SK-N-SH (cell line): ENCODE measurements around the gene RASGEF1C. TPM values are rescaled to one million over a fixed set of nuclear protein-coding genes. Genes with fewer than 3 reads are reported as not detected.

Source experiments
- CTCF ChIA-PET: fragments of 300-600, 350-600 bp; formaldehyde crosslinking; extraction: SDS; loops from one replicate; lab custom pipeline; 2021; lab: Yijun Ruan, JAX
- POLR2A ChIA-PET: fragments of 350-600 bp; sonication (Branson Sonifier 250); formaldehyde crosslinking; extraction: SDS; loops from one replicate; lab custom pipeline; 2020; ENCODE audit warnings: antibody characterized with exemption, inconsistent platforms; lab: Yijun Ruan, JAX
- DNase-seq: peaks from one replicate; pipeline ENCODE4 v3.0.0; 2012
- H2AFZ ChIP-seq: fragments of 200-600 bp; sonication (generic); 2 replicates; pipeline ENCODE4 v1.8.1; 2016; ENCODE audit warnings: antibody characterized with exemption, mild to moderate bottlenecking, low read depth
- H3F3A ChIP-seq: fragments of 200-600 bp; sonication (generic); replicated peaks from 2 replicates; pipeline ENCODE3; 2016; ENCODE audit warnings: antibody characterized with exemption, mild to moderate bottlenecking; ENCODE audit not compliant: insufficient read depth
- H3K27ac ChIP-seq, 2 experiments: fragments of 200-500 bp in 1 of 2; fragments of 200-600 bp in 1 of 2; sonication (Bioruptor generic) in 1 of 2; sonication (generic), shearing (Covaris generic) in 1 of 2; 2 replicates each; pipeline versions ENCODE4 v1.5.1 to v1.6.1; 2014 to 2016; ENCODE audit warnings: low read depth in 2 of 2, inconsistent platforms in 1 of 2, low read length in 1 of 2, mild to moderate bottlenecking in 1 of 2, mixed read lengths in 1 of 2
- H3K27me3 ChIP-seq: fragments of 200-600 bp; sonication (generic), shearing (Covaris generic); 2 replicates; pipeline ENCODE4 v1.6.1; 2016; ENCODE audit warnings: mixed run types; ENCODE audit not compliant: insufficient read depth
- H3K36me3 ChIP-seq, 2 experiments: fragments of 200-500 bp in 1 of 2; fragments of 200-600 bp in 1 of 2; sonication (Bioruptor generic) in 1 of 2; sonication (generic) in 1 of 2; replicated peaks in 1 of 2; 2 replicates each; pipeline versions ENCODE3 to v1.5.1; 2014 to 2016; ENCODE audit warnings: low read length in 1 of 2, mild to moderate bottlenecking in 1 of 2; ENCODE audit not compliant: insufficient read depth in 2 of 2, control insufficient read depth in 1 of 2
- H3K4me1 ChIP-seq, 2 experiments: fragments of 200-500 bp in 1 of 2; fragments of 200-600 bp in 1 of 2; sonication (Bioruptor generic) in 1 of 2; sonication (generic), shearing (Covaris generic) in 1 of 2; 2 replicates each; pipeline versions ENCODE4 v1.5.1 to v1.6.1; 2014 to 2016; ENCODE audit warnings: low read depth in 1 of 2, low read length in 1 of 2, mixed run types in 1 of 2; ENCODE audit not compliant: insufficient read depth in 2 of 2, control insufficient read depth in 1 of 2
- H3K4me2 ChIP-seq: fragments of 200-600 bp; sonication (generic), shearing (Covaris generic); 2 replicates; pipeline ENCODE4 v1.6.1; 2017; ENCODE audit warnings: mixed run types
- H3K4me3 ChIP-seq, 2 experiments: fragments of 200-500 bp in 1 of 2; fragments of 200-600 bp in 1 of 2; sonication (Bioruptor generic) in 1 of 2; sonication (generic), shearing (Covaris generic) in 1 of 2; 2 replicates each; pipeline versions ENCODE4 v1.5.1 to v1.8.1; 2014 to 2016; ENCODE audit warnings: low read depth in 2 of 2, inconsistent platforms in 1 of 2, low read length in 1 of 2, mild to moderate bottlenecking in 1 of 2, mixed read lengths in 1 of 2, moderate library complexity in 1 of 2
- H3K79me2 ChIP-seq: fragments of 200-600 bp; sonication (generic); 2 replicates; pipeline ENCODE4 v1.8.1; 2017; ENCODE audit warnings: mild to moderate bottlenecking; ENCODE audit not compliant: insufficient read depth
- H3K9ac ChIP-seq: fragments of 200-600 bp; sonication (generic); 2 replicates; pipeline ENCODE4 v1.6.1; 2017; ENCODE audit warnings: mixed run types
- H3K9me2 ChIP-seq: fragments of 200-600 bp; sonication (generic); 2 replicates; pipeline ENCODE4 v1.6.1; 2017; ENCODE audit warnings: mixed run types
- H3K9me3 ChIP-seq: fragments of 200-600 bp; sonication (generic); 2 replicates; pipeline ENCODE4 v1.6.1; 2017; ENCODE audit warnings: mixed run types, mild to moderate bottlenecking, moderate library complexity
- H4K20me1 ChIP-seq: fragments of 200-600 bp; sonication (generic); 2 replicates; pipeline ENCODE4 v1.6.1; 2017; ENCODE audit warnings: mild to moderate bottlenecking, mixed run types; ENCODE audit not compliant: insufficient read depth
- ELF1 ChIP-seq: IDR thresholded peaks from 2 replicates; pipeline ENCODE4 v1.4.0; 2012
- EP300 ChIP-seq, 2 experiments: IDR thresholded peaks; 2 replicates each; pipeline versions ENCODE4 v1.4.0 to v1.6.1; 2012; ENCODE audit warnings: borderline replicate concordance in 1 of 2, low read depth in 1 of 2, low read length in 1 of 2
- FOSL2 ChIP-seq: IDR thresholded peaks from 2 replicates; pipeline ENCODE4 v1.4.0; 2012; ENCODE audit warnings: low read depth, mild to moderate bottlenecking, moderate library complexity, borderline replicate concordance
- GATA2 ChIP-seq: sonication (generic); formaldehyde crosslinking; IDR thresholded peaks from 2 replicates; pipeline ENCODE4 v1.5.0; 2020; ENCODE audit warnings: mild to moderate bottlenecking, missing genetic modification reagents
- NRF1 ChIP-seq: IDR thresholded peaks from 2 replicates; pipeline ENCODE4 v1.6.1; 2012; ENCODE audit warnings: low read depth, mild to moderate bottlenecking, low read length
- POLR2AphosphoS5 ChIP-seq: IDR thresholded peaks from 2 replicates; pipeline ENCODE4 v1.6.1; 2012; ENCODE audit warnings: low read depth, low read length
- RXRA ChIP-seq: IDR thresholded peaks from 2 replicates; pipeline ENCODE4 v1.4.0; 2012; ENCODE audit warnings: low read depth, mild to moderate bottlenecking, borderline replicate concordance
- SIN3A ChIP-seq: IDR thresholded peaks from 2 replicates; pipeline ENCODE4 v1.6.1; 2012; ENCODE audit warnings: low read depth, mild to moderate bottlenecking, low read length, moderate library complexity, borderline replicate concordance
- WGBS: methylation state at CpG from one replicate; pipeline ENCODE4 v1.1.6; 2017; ENCODE audit warnings: low lambda C conversion rate; 5-methylcytosine and 5-hydroxymethylcytosine counted together
- polyA plus RNA-seq, 3 experiments: library from polyadenylated mRNA; depleted of rRNA; stranded (reverse); fragments of >200 nt; gene quantifications; 2 replicates each; pipeline ENCODE4 v1.2.3, GENCODE V29; 2012
- TF ChIP-seq, protein P1 (sequence below): IDR thresholded peaks from 2 replicates; pipeline ENCODE4; 2012
- TF ChIP-seq, protein P2 (sequence below): IDR thresholded peaks from 2 replicates; pipeline ENCODE4 v1.4.0; 2012; ENCODE audit warnings: low read depth, borderline replicate concordance

Gene RASGEF1C
- polyA plus RNA-seq, 1 of the 3 experiments (the other 2 are of a cell fraction), result not detected

DNA sequence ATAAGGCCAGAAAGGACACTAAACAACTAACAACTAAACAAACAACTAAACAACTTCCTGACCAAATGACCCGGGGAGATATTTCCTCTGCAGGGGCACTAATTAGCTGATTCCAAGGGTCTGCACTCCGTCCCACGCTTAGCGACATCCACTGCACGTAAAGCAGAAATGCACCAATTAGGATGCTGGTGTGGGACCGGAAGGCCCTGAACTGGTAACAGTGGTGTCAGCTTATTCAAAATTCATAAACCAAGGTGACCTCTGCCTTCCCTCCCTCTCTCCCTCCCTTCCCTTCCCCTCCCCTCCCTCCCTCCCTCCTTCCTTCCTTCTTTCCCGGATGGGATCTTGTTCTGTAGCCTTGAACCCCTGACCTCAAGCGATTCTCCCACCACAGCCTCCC is 9.6 kb downstream of the RASGEF1C start:
- Histone ChIP-seq H3F3A (no peaks in the 10 kb centered on the region), H3K9me3 (no peaks in the 10 kb centered on the region), H3K9ac (no peak overlapping the region), H3K27ac (no peak overlapping the region), H3K9me2 (no peaks in the 10 kb centered on the region), H2AFZ (no peak overlapping the region), H3K79me2 (no peaks in the 10 kb centered on the region), H3K4me2 (no peak overlapping the region)
- DNase-seq, result no peak
- CTCF ChIA-PET, result interaction anchor here (0.6 to 4.2 kb wide), 4 partner anchors 12 to 436 kb away, joined by 3 to 14 read pairs (median 8); no protein-coding TSS in a partner anchor
- TF ChIP-seq EP300 (IDR thresholded peaks at IDR 0.05; ENCODE audit: borderline replicate concordance in 1 of 2, low read depth in 1 of 2, low read length in 1 of 2) (no peak), FOSL2 (no peak), RXRA (no peak)
- TF ChIP-seq, all 33 proteins: peak for 0
- 70% methylated on average over 8 of the region's 8 CpGs for WGBS
- no peaks in the 10 kb centered on the region for H3K27me3 ChIP-seq
- no peaks in the 10 kb centered on the region for H3K36me3 ChIP-seq
- POLR2A ChIA-PET, result no interaction called here
- no peak overlapping the region for H3K4me3 ChIP-seq
- H3K4me1 ChIP-seq, result no peaks in the 10 kb centered on the region
- no peaks in the 10 kb centered on the region for H4K20me1 ChIP-seq

DNA sequence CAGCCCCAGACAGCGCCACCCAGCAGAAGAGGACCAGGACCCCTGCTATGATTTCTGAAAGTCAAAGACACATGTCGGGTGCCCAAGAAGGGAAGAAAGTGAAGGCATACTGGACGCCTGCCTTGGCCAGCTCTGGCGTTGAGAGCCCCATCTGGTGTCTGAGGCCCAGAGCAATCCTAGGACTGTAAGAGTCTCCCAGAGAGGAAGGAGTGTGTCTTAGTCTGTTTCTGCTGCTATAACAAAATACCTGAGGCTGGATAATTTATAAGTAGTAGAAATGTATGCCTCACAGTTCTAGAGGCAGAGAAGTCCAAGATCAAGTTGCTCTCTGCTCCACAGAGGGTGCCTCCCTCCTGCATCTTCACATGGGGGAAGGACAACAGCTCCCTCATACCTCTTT is 10.8 kb downstream of the RASGEF1C start:
- Histone ChIP-seq H3K9me2 (no peaks in the 10 kb centered on the region), H3K4me2 (no peak overlapping the region), H3K79me2 (no peaks in the 10 kb centered on the region), H4K20me1 (no peaks in the 10 kb centered on the region), H3K9ac (no peak overlapping the region), H3K36me3 (no peaks in the 10 kb centered on the region), H3F3A (no peaks in the 10 kb centered on the region), H3K4me1 (no peaks in the 10 kb centered on the region), H3K9me3 (no peaks in the 10 kb centered on the region), H3K4me3 (no peak overlapping the region), H3K27ac (no peak overlapping the region), H2AFZ (no peak overlapping the region), H3K27me3 (no peaks in the 10 kb centered on the region)
- DNase-seq, result no peak
- WGBS, result 62% methylated on average over 4 of the region's 4 CpGs
- CTCF ChIA-PET, result interaction anchor here (0.6 to 4.2 kb wide), 3 partner anchors 11 to 92 kb away, joined by 3 to 16 read pairs (median 14); partner anchors contain the start of gene RASGEF1C
- POLR2A ChIA-PET, result no interaction called here
- no peak for TF ChIP-seq GATA2 (CRISPR knock-in tag)

DNA sequence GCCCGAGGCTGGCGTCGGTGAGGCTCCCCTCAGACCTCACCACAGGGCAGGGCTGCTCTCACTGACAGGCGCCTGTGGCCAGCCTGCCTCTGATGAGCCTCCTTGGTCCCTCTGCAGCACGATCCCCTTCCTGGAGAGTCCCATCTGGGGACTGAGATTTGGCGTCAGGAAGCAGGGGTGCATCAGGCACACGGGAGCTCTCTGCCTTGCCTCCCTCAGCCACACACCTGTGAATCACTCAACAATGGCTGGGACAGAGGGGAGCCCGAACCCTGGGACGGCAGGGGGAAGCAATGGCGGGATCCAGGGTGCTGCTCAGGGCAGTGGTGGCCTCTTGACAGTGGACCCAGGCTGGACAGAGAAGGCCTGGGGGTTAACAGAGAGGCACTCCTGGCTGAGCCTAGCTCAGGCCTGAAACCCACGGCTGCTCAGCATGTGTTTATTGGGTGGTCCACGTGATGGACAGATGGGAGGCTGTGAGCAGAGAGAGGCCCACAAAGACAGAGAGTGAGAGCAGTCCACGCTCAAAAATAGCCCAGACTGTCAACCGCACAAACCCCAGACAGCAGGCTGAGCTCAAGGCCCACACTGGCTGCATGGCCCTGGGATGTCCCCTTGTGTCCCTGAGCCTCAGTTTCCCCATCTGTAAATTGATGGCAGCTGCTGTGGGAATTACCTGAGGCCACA is 11.9 kb downstream of the RASGEF1C start:
- ChIA-PET POLR2A (no interaction called here), CTCF (interaction anchor here (0.8 to 2.6 kb wide), 3 partner anchors 12 to 274 kb away, joined by 3 to 16 read pairs (median 3); partner anchors contain the start of gene RASGEF1C)
- no peaks in the 10 kb centered on the region for H3F3A ChIP-seq
- 50% methylated on average over 8 of the region's 14 CpGs for WGBS
- no peaks in the 10 kb centered on the region for H3K27me3 ChIP-seq
- H3K36me3 ChIP-seq, result no peaks in the 10 kb centered on the region
- TF ChIP-seq POLR2AphosphoS5 (no peak), NRF1 (no peak), SIN3A (no peak), ELF1 (no peak)
- TF ChIP-seq, protein P1, sequence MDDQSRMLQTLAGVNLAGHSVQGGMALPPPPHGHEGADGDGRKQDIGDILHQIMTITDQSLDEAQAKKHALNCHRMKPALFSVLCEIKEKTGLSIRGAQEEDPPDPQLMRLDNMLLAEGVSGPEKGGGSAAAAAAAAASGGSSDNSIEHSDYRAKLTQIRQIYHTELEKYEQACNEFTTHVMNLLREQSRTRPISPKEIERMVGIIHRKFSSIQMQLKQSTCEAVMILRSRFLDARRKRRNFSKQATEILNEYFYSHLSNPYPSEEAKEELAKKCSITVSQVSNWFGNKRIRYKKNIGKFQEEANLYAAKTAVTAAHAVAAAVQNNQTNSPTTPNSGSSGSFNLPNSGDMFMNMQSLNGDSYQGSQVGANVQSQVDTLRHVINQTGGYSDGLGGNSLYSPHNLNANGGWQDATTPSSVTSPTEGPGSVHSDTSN, result no peak
- TF ChIP-seq, protein P2, sequence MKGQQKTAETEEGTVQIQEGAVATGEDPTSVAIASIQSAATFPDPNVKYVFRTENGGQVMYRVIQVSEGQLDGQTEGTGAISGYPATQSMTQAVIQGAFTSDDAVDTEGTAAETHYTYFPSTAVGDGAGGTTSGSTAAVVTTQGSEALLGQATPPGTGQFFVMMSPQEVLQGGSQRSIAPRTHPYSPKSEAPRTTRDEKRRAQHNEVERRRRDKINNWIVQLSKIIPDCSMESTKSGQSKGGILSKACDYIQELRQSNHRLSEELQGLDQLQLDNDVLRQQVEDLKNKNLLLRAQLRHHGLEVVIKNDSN, result no peak
- H2AFZ ChIP-seq, result no peak overlapping the region
- H3K9me2 ChIP-seq, result no peaks in the 10 kb centered on the region
- H3K27ac ChIP-seq, result no peak overlapping the region
- no peak overlapping the region for H3K4me3 ChIP-seq
- no peaks in the 10 kb centered on the region for H4K20me1 ChIP-seq
- no peaks in the 10 kb centered on the region for H3K4me1 ChIP-seq
- H3K9ac ChIP-seq, result no peak overlapping the region
- H3K79me2 ChIP-seq, result no peaks in the 10 kb centered on the region
- no peak for DNase-seq
- no peaks in the 10 kb centered on the region for H3K9me3 ChIP-seq
- H3K4me2 ChIP-seq, result no peak overlapping the region
